Kidney (tissue), 22 donors: Measurements from ENCODE around the gene MEFV. TPM values are rescaled to one million over a fixed set of nuclear protein-coding genes. Genes with fewer than 3 reads are reported as not detected.

ENCODE experiments used
- DNase-seq, 5 donors: peaks; one replicate each; pipeline ENCODE4 v3.0.0-alpha.2; 2013 to 2020
- FAIRE-seq: peaks from 2 replicates; lab custom pipeline; 2012; peaks lifted over from hg19 to GRCh38; lab: Jason Lieb, UNC
- H3K27ac ChIP-seq, 2 donors: one replicate each; pipeline ENCODE4 v1.7.0; 2013; ENCODE audit warnings: low read depth in 2 of 2, low read length in 2 of 2, inconsistent platforms in 1 of 2
- H3K27me3 ChIP-seq: one replicate; pipeline ENCODE4 v1.7.1; 2013; ENCODE audit warnings: low read length, inconsistent platforms; ENCODE audit not compliant: control insufficient read depth, insufficient read depth
- H3K36me3 ChIP-seq, 3 donors: one replicate each; pipeline versions ENCODE4 v1.7.0 to v1.7.1; 2013; ENCODE audit warnings: low read length in 3 of 3, control low read depth in 1 of 3, inconsistent platforms in 1 of 3; ENCODE audit not compliant: insufficient read depth in 3 of 3, control insufficient read depth in 2 of 3
- H3K4me1 ChIP-seq, 3 donors: one replicate each; pipeline versions ENCODE4 v1.7.0 to v1.7.1; 2013; ENCODE audit warnings: low read length in 3 of 3, inconsistent platforms in 1 of 3, low read depth in 1 of 3; ENCODE audit not compliant: control insufficient read depth in 2 of 3, insufficient read depth in 2 of 3
- H3K4me3 ChIP-seq, 3 donors: one replicate each; pipeline versions ENCODE4 v1.7.0 to v1.8.1; 2013; ENCODE audit warnings: low read length in 3 of 3, control low read depth in 1 of 3, inconsistent platforms in 1 of 3
- H3K9ac ChIP-seq, 3 donors: one replicate each; pipeline versions ENCODE4 v1.7.0 to v1.7.1; 2013; ENCODE audit warnings: low read length in 3 of 3, control low read depth in 1 of 3, inconsistent platforms in 1 of 3
- H3K9me3 ChIP-seq, 3 donors: one replicate each; pipeline versions ENCODE4 v1.7.0 to v1.7.1; 2013; ENCODE audit warnings: low read length in 3 of 3, control low read depth in 1 of 3, inconsistent platforms in 1 of 3; ENCODE audit not compliant: control insufficient read depth in 2 of 3, insufficient read depth in 1 of 3
- CTCF ChIP-seq: IDR thresholded peaks from 3 replicates; pipeline ENCODE4 v1.5.1; 2012; ENCODE audit warnings: mild to moderate bottlenecking, moderate library complexity, borderline replicate concordance; ENCODE audit not compliant: insufficient read depth; ENCODE audit errors: extremely low read depth
- intact Hi-C: fragments of 100-400 bp; cut with DNase I; formaldehyde crosslinking; loops from one replicate; pipeline ENCODE4 v1.11.1; 2022
- long read RNA-seq, 10 donors: library from polyadenylated mRNA in 1 of 10; unstranded in 1 of 10; transcript quantifications; one replicate each; pipeline ENCODE4 v2.0.0 and lab custom pipeline, GENCODE V29; 2021 to 2026
- polyA plus RNA-seq: library from polyadenylated mRNA; stranded (reverse); fragments of 350-450 nt; fragmentation: Illumina TruSeq; extraction: RNeasy Lipid Tissue Mini Kit (QIAGEN cat#74804); gene quantifications from one replicate; pipeline ENCODE4 v1.2.3, GENCODE V29; 2014; ENCODE audit warnings: low read depth, low replicate concordance; ENCODE audit not compliant: insufficient read depth
- total RNA-seq: library from RNA; stranded (reverse); fragmentation: NEBNext Ultra II Directional; extraction: Animal tissue kit (Norgen Biotek cat#: 25700); gene quantifications from one replicate; pipeline ENCODE4 v1.2.1, GENCODE V29; 2021
- donor health status: control.
- donor health status: control.
- donor health status: control.
- donor health status: control.
- donor health status: control.
- donor health status: DM: yes; HTN: yes; CAD: no.
- donor health status: Normal renal cell carcinoma (clear cell type).

MEFV gene
- 4.1 TPM for total RNA-seq
- polyA plus RNA-seq, result not detected
- long read RNA-seq, donor 1, result 0 reads
- long read RNA-seq, donor 2, result 0 reads
- long read RNA-seq, donor 3, result 0 reads
- long read RNA-seq, donor 4, result 0 reads
- long read RNA-seq, donor 5, result 0 reads
- long read RNA-seq, donor 6, result 0 reads
- long read RNA-seq, donor 7, result 0 reads
- long read RNA-seq, donor 8, result 0 reads
- long read RNA-seq, donor 9, result 0 reads
- long read RNA-seq, donor 10, result 0 reads

GRCh38 chr16:3256146-3256865 is at the start of gene MEFV:
TSS of gene MEFV (minus strand) at chr16:3256633. CDS start at chr16:3256587, 46 bp downstream.
- no peak within 1 kb of the TSS for H3K27ac ChIP-seq
- intact Hi-C loops, result no loop called here
- H3K4me1 ChIP-seq, result no peaks in the 10 kb centered on the region
- no peak within 1 kb of the TSS for H3K4me3 ChIP-seq
- H3K36me3 ChIP-seq, result no peaks in the 10 kb centered on the region
- no peak for TF ChIP-seq CTCF
- no peaks in the 10 kb centered on the region for H3K9me3 ChIP-seq
- H3K9ac ChIP-seq, result no peak within 1 kb of the TSS
- FAIRE-seq (no peak), DNase-seq (no peak)
- no peaks in the 10 kb centered on the region for H3K27me3 ChIP-seq

GRCh38 chr16:3306078-3306477 is 49.6 kb upstream of the MEFV start:
- H3K4me1 ChIP-seq, result no peaks in the 10 kb centered on the region
- intact Hi-C loops, result no loop called here
- H3K27ac ChIP-seq, result peak overlapping the region in 1 of 2 donors; percentile 59
- DNase-seq, result no peak
- H3K9ac ChIP-seq, result peak overlapping the region in 2 of 3 donors; percentile 66 to 68
- H3K27me3 ChIP-seq, result no peaks in the 10 kb centered on the region
- peak overlapping the region; percentile 73 to 91 (median 75) for H3K4me3 ChIP-seq
- FAIRE-seq, result no peak
- peaks cover 9 to 59% (median 12%) of the 10 kb centered on the region in 3 donors for H3K9me3 ChIP-seq
- no peak for TF ChIP-seq CTCF
- H3K36me3 ChIP-seq, result peaks cover 11 to 28% (median 14%) of the 10 kb centered on the region in 3 donors

- H3K27me3 ChIP-seq, result no peaks in the 10 kb centered on the region
- H3K4me1 ChIP-seq, result no peaks in the 10 kb centered on the region
- H3K9ac ChIP-seq, result peak within 1 kb of the TSS; percentile 37 to 68 (median 66)
- peak within 1 kb of the TSS; percentile 73 to 91 (median 75) for H3K4me3 ChIP-seq
- TF ChIP-seq CTCF, result no peak
- H3K27ac ChIP-seq, result peak within 1 kb of the TSS; percentile 78 to 83
- FAIRE-seq (no peak), DNase-seq (peak; percentile 93 to 97 (median 96))
- intact Hi-C loops, result no loop called here
- peaks cover 12 to 59% (median 12%) of the 10 kb centered on the region in 3 donors for H3K9me3 ChIP-seq
- peaks cover 14 to 28% (median 14%) of the 10 kb centered on the region in 3 donors for H3K36me3 ChIP-seq
These were observed 49.0 kb upstream of the MEFV start, which contains the start of the genes TIGD7 and ZNF75A for GRCh38 chr16:3305109-3306068. TSS of gene TIGD7 (minus strand) at chr16:3305430. CDS start at chr16:3300614, 4,816 bp downstream. TSS of gene ZNF75A (plus strand) at chr16:3305497. CDS start at chr16:3308429, 2,932 bp downstream.
